Transverse colon (tissue), 4 donors: ENCODE data around the gene MOB3C.

Source experiments
- POLR2A ChIP-seq: fragments of 450-650 bp; IDR thresholded peaks from one replicate; pipeline ENCODE4 v1.6.1; 2016; ENCODE audit warnings: antibody characterized with exemption, mild to moderate bottlenecking, moderate library complexity
- POLR2AphosphoS5 ChIP-seq, 3 donors: sonication (generic); formaldehyde crosslinking; IDR thresholded peaks; one replicate each; pipeline ENCODE4 v1.6.1; 2016; ENCODE audit warnings: antibody characterized with exemption in 3 of 3
- TF ChIP-seq, protein P1 (sequence below), 5 experiments: fragments of 200-600 bp in 3 of 5; fragments of 450-650 bp in 2 of 5; sonication (generic) in 3 of 5; IDR thresholded peaks; 1 replicate in 2 of 5; 2 replicates in 3 of 5; pipeline ENCODE4 v1.5.1; 2016 to 2017; ENCODE audit warnings: antibody characterized with exemption in 5 of 5, inconsistent platforms in 3 of 5, mild to moderate bottlenecking in 2 of 5, moderate library complexity in 1 of 5

GRCh38 chr1:46615735-46616134, 876 bp downstream of the MOB3C start:
- TF ChIP-seq POLR2AphosphoS5 (IDR thresholded peaks at IDR 0.05) (no peak), POLR2A (no peak)
- TF ChIP-seq, protein P1, sequence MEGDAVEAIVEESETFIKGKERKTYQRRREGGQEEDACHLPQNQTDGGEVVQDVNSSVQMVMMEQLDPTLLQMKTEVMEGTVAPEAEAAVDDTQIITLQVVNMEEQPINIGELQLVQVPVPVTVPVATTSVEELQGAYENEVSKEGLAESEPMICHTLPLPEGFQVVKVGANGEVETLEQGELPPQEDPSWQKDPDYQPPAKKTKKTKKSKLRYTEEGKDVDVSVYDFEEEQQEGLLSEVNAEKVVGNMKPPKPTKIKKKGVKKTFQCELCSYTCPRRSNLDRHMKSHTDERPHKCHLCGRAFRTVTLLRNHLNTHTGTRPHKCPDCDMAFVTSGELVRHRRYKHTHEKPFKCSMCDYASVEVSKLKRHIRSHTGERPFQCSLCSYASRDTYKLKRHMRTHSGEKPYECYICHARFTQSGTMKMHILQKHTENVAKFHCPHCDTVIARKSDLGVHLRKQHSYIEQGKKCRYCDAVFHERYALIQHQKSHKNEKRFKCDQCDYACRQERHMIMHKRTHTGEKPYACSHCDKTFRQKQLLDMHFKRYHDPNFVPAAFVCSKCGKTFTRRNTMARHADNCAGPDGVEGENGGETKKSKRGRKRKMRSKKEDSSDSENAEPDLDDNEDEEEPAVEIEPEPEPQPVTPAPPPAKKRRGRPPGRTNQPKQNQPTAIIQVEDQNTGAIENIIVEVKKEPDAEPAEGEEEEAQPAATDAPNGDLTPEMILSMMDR (IDR thresholded peaks at IDR 0.05) = no peak
